Urothelium cell line (cell line): ENCODE data around the gene SLC25A44.

ENCODE experiments used
- DNase-seq: peaks from one replicate; pipeline ENCODE4 v3.0.0; 2011; ENCODE audit warnings: low spot score, mixed read lengths
- FAIRE-seq: peaks from 2 replicates; lab custom pipeline; 2011; peaks lifted over from hg19 to GRCh38; lab: Jason Lieb, UNC

The SLC25A44 gene

DNA sequence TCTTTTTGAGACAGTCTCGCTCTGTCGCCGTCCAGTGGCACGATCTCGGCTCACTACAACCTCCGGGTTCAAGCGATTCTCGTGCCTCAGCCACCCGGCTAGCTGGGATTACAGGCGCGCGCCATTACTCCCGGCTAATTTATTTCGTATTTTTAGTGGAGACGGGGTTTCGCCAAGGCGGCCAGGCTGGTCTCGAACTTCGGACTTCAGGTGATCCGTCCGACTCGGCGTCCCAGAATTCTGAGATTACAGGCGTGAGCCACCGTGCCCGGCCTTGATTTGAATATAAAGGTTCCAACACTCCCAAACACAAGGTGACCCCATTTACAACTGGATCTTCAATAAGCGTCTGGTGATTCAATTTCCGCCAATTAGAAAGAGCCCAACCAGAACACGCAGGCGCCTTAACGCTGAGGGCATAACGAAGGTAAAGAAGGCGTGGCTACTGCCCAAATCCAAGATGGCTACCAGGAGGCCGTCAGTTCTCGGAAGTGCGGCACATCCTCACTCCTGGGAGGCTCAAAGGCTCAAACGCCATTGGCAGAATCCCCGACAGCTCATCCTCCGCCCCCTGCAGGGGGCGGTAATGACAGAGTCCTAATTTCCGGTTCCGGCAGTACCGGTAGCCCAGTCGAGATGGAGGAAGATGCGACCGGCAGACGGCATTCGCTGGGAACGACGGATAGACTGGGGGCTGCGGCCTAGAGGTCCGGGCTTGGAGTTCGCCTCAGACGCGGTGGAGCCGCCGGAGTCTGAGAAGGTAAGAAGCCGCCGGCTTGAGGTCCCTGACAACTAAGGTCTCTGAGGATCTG is at the start of gene SLC25A44:
TSS of gene SLC25A44 (plus strand) at position 617 of the 812 bp plus-strand sequence. CDS start 5,744 bp downstream, outside the sequence.
- FAIRE-seq (no peak), DNase-seq (peak; percentile 96)

DNA sequence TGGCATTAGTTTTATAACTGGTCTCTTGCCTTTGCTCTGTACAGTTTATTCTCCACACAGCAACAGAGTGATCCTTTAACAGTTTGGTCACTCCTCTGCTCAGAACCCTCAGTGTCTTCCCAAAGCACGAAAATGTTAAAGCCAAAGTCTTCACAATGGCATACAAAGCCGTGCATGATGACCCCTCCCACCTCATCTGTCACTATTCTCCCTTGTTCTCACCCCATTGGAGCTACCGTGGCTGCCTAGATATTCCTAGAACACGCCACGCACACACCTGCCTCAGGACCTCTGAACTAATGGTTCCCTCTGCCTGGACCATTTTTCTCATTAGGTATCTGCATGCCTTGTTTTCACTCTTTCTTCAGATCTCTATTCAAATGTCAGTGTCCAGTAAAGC is 49.2 kb upstream of the SLC25A44 start:
- FAIRE-seq (no peak), DNase-seq (no peak)

GRCh38 chr1:156145650-156146019 is 48.3 kb upstream of the SLC25A44 start:
- FAIRE-seq (peak; percentile 5), DNase-seq (no peak)

GRCh38 chr1:156146020-156146768 is 47.7 kb upstream of the SLC25A44 start:
- FAIRE-seq, result peak; percentile 20

GRCh38 chr1:156146769-156147405 is 47.0 kb upstream of the SLC25A44 start:
- DNase-seq, result no peak
- FAIRE-seq, result no peak

More at GRCh38 chr1:156146020-156146768, 47.7 kb upstream of the SLC25A44 start:
- DNase-seq, result peak; percentile 86

- DNase-seq (no peak), FAIRE-seq (no peak)
These were observed 45.7 kb upstream of the SLC25A44 start for GRCh38 chr1:156148216-156148615.

- no peak for FAIRE-seq
- no peak for DNase-seq
These were observed 44.3 kb upstream of the SLC25A44 start for GRCh38 chr1:156149374-156150332.

DNA sequence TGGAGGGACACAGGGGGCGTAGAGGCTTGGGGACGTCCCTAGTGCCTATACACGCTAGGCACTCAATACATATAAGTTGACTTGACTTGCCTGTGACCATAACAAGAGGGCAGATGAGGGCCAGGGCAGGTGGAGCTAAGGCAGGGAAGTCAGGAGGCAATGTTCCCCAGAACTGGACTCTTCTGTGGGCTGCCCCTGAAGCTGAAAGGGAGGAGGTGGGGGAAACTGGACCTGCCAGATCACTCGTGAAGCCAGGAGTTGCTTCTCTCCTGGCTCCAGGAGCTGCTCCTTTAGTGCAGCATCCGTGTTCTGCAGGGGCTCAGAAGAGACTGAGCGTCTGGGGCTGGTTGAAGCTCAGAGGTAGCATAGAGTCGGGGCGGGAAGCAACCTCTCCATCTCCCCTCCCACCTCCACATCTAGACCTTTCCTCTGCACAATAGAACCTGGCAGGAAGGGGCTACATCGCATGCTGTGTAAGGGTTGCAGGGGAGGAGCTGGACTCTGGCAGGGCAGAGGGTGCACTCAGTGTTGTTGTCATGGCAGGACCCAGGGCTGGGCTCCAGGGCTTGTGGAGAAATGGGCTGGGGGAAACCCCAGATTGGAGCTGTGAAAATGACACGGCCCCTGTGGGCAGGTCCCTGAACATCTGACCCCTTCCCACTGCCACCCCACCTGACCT is 43.4 kb upstream of the SLC25A44 start:
- no peak for FAIRE-seq
- DNase-seq, result no peak

DNA sequence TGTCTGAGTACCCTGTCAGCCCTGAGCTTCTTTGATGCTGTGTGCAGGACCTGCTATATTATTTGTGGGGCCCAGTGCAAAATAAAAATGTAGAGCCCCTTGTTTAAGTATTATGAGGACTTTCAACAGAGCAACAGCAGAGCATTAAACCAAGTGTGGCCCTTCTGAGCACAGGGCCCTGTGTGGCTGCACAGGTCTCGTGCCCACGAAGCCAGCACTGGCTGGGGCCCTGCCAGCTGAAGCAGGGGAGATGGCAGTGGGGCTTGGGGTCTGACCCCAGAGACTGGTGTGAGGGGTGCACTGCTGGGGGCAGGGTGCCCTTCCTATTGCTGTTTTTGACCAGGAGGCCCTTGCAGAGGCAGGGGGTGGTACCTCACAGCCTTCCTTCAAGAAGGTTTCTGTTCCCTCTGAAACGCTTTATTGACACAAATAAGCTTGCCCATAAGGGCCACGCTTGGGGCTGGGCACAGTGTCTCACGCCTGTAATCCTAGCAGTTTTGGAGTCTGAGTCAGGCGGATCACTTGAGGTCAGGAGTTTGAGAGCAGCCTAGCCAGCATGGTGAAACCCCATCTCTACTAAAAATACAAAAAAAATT is 42.7 kb upstream of the SLC25A44 start:
- FAIRE-seq (no peak), DNase-seq (no peak)

- FAIRE-seq (no peak), DNase-seq (no peak)
These were observed 41.3 kb upstream of the SLC25A44 start for GRCh38 chr1:156152628-156153027.

- DNase-seq (no peak), FAIRE-seq (no peak)
These were observed 40.5 kb upstream of the SLC25A44 start, which contains the start of gene SEMA4A for GRCh38 chr1:156153362-156153761. TSS of gene SEMA4A (plus strand) at chr1:156153585. CDS start at chr1:156154579, 994 bp downstream.

GRCh38 chr1:156154317-156154749 is 39.6 kb upstream of the SLC25A44 start:
- DNase-seq, result no peak
- FAIRE-seq, result no peak

- DNase-seq (no peak), FAIRE-seq (no peak)
These were observed 38.0 kb upstream of the SLC25A44 start for GRCh38 chr1:156155756-156156510.

DNA sequence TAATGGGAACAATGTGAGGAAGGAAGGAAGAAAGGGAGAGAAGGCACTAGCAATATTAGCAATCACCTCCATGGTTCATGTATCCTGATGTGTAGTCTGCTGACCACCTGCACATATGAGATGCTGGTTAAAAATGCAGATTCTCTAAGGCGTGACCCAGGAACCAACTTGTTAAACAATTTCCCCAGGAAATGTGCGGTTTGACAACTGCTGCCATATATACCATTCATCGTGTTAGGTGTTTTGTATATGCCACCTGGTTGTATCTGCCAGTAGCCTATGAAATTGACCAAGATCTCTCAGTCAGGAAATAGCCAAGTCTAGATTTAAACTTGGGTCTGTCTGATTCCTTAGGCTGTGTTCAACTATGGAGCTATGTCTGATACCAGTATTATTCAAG is 36.4 kb upstream of the SLC25A44 start:
- DNase-seq, result no peak
- FAIRE-seq, result no peak

DNA sequence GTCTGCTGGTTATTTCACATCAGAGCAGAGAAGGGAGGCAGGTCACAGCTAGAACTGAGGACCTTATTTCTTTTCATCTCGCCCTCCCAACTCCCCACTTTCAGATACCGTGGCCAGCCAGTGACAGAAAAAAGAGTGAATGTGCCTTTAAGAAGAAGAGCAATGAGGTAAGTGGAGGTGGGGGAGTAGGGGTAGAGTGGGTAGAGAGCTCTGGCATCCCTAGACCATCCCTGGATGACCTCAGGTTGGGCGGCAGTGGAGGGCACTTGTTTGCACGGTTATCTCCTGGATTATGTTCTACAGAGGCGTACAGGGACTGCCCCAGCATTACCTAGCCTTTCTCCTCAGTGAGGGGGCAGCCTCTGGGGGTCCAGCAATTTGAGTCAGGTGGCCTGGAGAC is 35.9 kb upstream of the SLC25A44 start:
- no peak for FAIRE-seq

GRCh38 chr1:156160000-156160742 is 33.7 kb upstream of the SLC25A44 start:
- no peak for DNase-seq
- no peak for FAIRE-seq

More for the DNA sequence above, 35.9 kb upstream of the SLC25A44 start:
- DNase-seq, result no peak

DNA sequence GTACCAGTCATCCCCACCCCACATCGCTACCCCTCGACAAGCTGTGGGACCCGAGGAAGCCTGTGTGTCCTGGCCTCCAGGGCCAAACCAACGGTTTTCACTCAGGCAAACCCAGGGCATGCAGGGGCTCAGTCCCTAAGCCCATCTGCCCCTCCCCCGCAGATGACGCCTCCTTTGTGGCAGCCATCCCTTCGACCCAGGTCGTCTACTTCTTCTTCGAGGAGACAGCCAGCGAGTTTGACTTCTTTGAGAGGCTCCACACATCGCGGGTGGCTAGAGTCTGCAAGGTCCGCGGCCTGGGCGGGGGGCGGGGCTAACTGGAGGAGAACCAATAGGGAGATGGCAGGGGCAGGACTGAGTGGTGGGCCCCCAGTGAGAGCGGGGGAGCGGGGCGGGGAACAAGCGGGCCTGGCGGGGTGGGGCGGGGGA is 33.1 kb upstream of the SLC25A44 start:
- DNase-seq, result no peak
- no peak for FAIRE-seq
